ENCODE results near the gene NTRK3. TPM values are rescaled to one million over a fixed set of nuclear protein-coding genes. Genes with fewer than 3 reads are reported as not detected.

The NTRK3 gene
- total RNA-seq, 1 experiment from 2014 or later = not detected

DNA sequence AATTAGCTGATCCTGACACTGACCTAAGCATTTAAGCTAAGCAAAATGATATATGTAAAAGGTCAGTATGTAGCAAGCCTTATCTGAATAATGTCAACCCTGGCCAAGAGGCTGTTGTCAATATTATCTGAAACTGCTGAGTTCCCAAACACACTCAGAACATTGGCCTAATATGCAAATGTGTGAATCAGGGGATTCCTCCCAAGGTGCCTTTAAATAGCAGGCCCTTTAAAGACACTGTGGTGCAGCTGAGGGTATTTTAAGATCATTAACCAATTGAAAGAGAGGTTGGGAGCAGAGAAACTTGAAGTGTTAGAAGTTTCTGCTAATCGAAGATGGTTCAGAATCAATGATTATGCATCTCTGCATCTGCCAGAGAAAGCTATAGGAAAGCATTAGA is 207.0 kb downstream of the NTRK3 start:
- Histone ChIP-seq H3K4me1 (replicated peaks; ENCODE audit: insufficient read depth) (no peaks in the 10 kb centered on the region), H3K36me3 (ENCODE audit: low read depth) (no peaks in the 10 kb centered on the region), H2AFZ (no peak overlapping the region), H3K4me3 (no peak overlapping the region), H3K4me2 (no peak overlapping the region), H3F3A (ENCODE audit: insufficient read depth, low read depth) (no peaks in the 10 kb centered on the region), H3K27ac (no peak overlapping the region), H3K9me2 (ENCODE audit: insufficient read depth) (no peaks in the 10 kb centered on the region), H4K20me1 (ENCODE audit: insufficient read depth) (no peaks in the 10 kb centered on the region), H3K9me3 (ENCODE audit: insufficient read depth, low read depth) (no peaks in the 10 kb centered on the region), H3K79me2 (ENCODE audit: low read depth) (no peaks in the 10 kb centered on the region), H3K27me3 (ENCODE audit: insufficient read depth, low read depth) (no peaks in the 10 kb centered on the region)
- intact Hi-C loops (cut with micrococcal nuclease; ENCODE audit: unreplicated experiment) = no loop called here
- ChIA-PET CTCF (no interaction called here), POLR2A (ENCODE audit: unreplicated experiment) (no interaction called here)
- BruUV-seq (replicated peaks) = no TSS peak
- DNase-seq = no peak
- TF ChIP-seq, protein P1, sequence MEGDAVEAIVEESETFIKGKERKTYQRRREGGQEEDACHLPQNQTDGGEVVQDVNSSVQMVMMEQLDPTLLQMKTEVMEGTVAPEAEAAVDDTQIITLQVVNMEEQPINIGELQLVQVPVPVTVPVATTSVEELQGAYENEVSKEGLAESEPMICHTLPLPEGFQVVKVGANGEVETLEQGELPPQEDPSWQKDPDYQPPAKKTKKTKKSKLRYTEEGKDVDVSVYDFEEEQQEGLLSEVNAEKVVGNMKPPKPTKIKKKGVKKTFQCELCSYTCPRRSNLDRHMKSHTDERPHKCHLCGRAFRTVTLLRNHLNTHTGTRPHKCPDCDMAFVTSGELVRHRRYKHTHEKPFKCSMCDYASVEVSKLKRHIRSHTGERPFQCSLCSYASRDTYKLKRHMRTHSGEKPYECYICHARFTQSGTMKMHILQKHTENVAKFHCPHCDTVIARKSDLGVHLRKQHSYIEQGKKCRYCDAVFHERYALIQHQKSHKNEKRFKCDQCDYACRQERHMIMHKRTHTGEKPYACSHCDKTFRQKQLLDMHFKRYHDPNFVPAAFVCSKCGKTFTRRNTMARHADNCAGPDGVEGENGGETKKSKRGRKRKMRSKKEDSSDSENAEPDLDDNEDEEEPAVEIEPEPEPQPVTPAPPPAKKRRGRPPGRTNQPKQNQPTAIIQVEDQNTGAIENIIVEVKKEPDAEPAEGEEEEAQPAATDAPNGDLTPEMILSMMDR (conservative IDR thresholded peaks at IDR 0.05) = no peak
- no peak for TF ChIP-seq EZH2 (IDR thresholded peaks at IDR 0.05; ENCODE audit: low read depth)

DNA sequence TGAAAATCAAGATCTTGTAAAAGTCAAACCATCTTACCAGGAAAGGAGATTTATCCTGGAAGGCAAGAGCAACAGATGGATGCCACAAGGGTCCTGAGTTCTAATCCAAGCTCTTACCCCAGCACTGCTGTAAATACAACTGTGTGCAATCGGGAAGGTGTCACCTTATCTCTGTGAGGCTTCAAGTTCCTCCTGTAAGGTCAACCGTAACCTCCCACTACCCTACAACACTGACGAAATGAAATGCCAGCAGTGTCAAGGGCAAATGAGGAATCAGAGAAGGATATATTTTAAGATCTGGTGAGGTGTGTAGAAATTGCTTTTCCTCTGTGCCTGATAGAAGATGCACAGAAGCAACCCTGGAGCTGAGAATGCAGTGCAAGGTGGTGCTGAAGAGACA is 207.8 kb downstream of the NTRK3 start:
- H3F3A ChIP-seq (ENCODE audit: insufficient read depth, low read depth) = no peaks in the 10 kb centered on the region
- TF ChIP-seq EZH2 (IDR thresholded peaks at IDR 0.05; ENCODE audit: low read depth) = no peak
- TF ChIP-seq, protein P1 (conservative IDR thresholded peaks at IDR 0.05) = no peak
- intact Hi-C loops (cut with micrococcal nuclease; ENCODE audit: unreplicated experiment) = no loop called here
- no peak overlapping the region for H2AFZ ChIP-seq
- H3K4me2 ChIP-seq = no peak overlapping the region
- H3K9me3 ChIP-seq (ENCODE audit: insufficient read depth, low read depth) = no peaks in the 10 kb centered on the region
- H3K4me3 ChIP-seq = no peak overlapping the region
- no peaks in the 10 kb centered on the region for H4K20me1 ChIP-seq (ENCODE audit: insufficient read depth)
- no peaks in the 10 kb centered on the region for H3K4me1 ChIP-seq (replicated peaks; ENCODE audit: insufficient read depth)
- no peaks in the 10 kb centered on the region for H3K36me3 ChIP-seq (ENCODE audit: low read depth)
- no peaks in the 10 kb centered on the region for H3K79me2 ChIP-seq (ENCODE audit: low read depth)
- H3K9me2 ChIP-seq (ENCODE audit: insufficient read depth) = no peaks in the 10 kb centered on the region
- H3K27ac ChIP-seq = no peak overlapping the region
- CTCF ChIA-PET = no interaction called here
- H3K27me3 ChIP-seq (ENCODE audit: insufficient read depth, low read depth) = no peaks in the 10 kb centered on the region
- DNase-seq = no peak
- POLR2A ChIA-PET (ENCODE audit: unreplicated experiment) = no interaction called here
- BruUV-seq (replicated peaks) = no TSS peak

DNA sequence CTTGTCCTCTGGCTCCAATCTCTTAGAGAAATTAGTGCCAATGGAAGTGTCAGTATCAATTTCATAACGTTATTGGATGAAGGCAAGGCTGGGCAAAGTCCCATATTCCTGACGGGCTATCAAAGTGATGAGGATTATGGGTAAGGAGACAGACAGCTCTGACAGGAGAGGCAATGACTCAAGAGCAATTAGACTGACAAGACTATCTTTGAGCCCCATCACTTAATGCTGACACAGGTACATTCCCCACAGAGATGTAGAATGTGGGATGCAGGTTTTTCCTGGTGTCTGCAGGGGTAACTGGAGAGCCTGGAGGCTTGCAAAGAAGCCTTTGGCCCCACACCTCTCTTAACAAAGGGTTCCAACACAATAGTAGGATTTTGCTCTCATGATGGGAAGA is 208.3 kb downstream of the NTRK3 start:
- no peak overlapping the region for H3K27ac ChIP-seq
- ChIA-PET CTCF (no interaction called here), POLR2A (ENCODE audit: unreplicated experiment) (no interaction called here)
- TF ChIP-seq, protein P1 (conservative IDR thresholded peaks at IDR 0.05) = no peak
- no peak for TF ChIP-seq EZH2 (IDR thresholded peaks at IDR 0.05; ENCODE audit: low read depth)
- H4K20me1 ChIP-seq (ENCODE audit: insufficient read depth) = no peaks in the 10 kb centered on the region
- BruUV-seq (replicated peaks) = no TSS peak
- no peak overlapping the region for H2AFZ ChIP-seq
- intact Hi-C loops (cut with micrococcal nuclease; ENCODE audit: unreplicated experiment) = no loop called here
- no peaks in the 10 kb centered on the region for H3K9me2 ChIP-seq (ENCODE audit: insufficient read depth)
- no peaks in the 10 kb centered on the region for H3K27me3 ChIP-seq (ENCODE audit: insufficient read depth, low read depth)
- no peaks in the 10 kb centered on the region for H3F3A ChIP-seq (ENCODE audit: insufficient read depth, low read depth)
- no peak overlapping the region for H3K4me2 ChIP-seq
- H3K9me3 ChIP-seq (ENCODE audit: insufficient read depth, low read depth) = no peaks in the 10 kb centered on the region
- H3K36me3 ChIP-seq (ENCODE audit: low read depth) = no peaks in the 10 kb centered on the region
- no peaks in the 10 kb centered on the region for H3K4me1 ChIP-seq (replicated peaks; ENCODE audit: insufficient read depth)
- H3K79me2 ChIP-seq (ENCODE audit: low read depth) = no peaks in the 10 kb centered on the region
- DNase-seq = no peak
- no peak overlapping the region for H3K4me3 ChIP-seq

Data from PC-9 (cell line).